DLD1 (cell line): Measurements from ENCODE around the gene CRYBG1.

Experiments
- in situ Hi-C: cut with HindIII; loops from 2 replicates; pipeline ENCODE4 v1.10.0; 2017; ENCODE audit warnings: low sequenced_read_pairs

The CRYBG1 gene

GRCh38 chr6:106453756-106454367, 93.3 kb downstream of the CRYBG1 start:
- in situ Hi-C loops: no loop called here

- in situ Hi-C loops: no loop called here
Observed at GRCh38 chr6:106456756-106457155, 96.2 kb downstream of the CRYBG1 start.

GRCh38 chr6:106458021-106458986, 97.8 kb downstream of the CRYBG1 start:
- in situ Hi-C loops: no loop called here

GRCh38 chr6:106460481-106460880, 100.0 kb downstream of the CRYBG1 start:
- in situ Hi-C loops: no loop called here

- in situ Hi-C loops: no loop called here
Observed at GRCh38 chr6:106461084-106461483, 100.6 kb downstream of the CRYBG1 start.

- in situ Hi-C loops: no loop called here
Observed at GRCh38 chr6:106462923-106463557, 102.5 kb downstream of the CRYBG1 start.

- in situ Hi-C loops: no loop called here
Observed at GRCh38 chr6:106466211-106466610, 105.7 kb downstream of the CRYBG1 start.

GRCh38 chr6:106468935-106469334, 108.4 kb downstream of the CRYBG1 start:
- in situ Hi-C loops: no loop called here

- in situ Hi-C loops: no loop called here
Observed at GRCh38 chr6:106469882-106470281, 109.4 kb downstream of the CRYBG1 start.

- in situ Hi-C loops: no loop called here
Observed at GRCh38 chr6:106470316-106470715, 109.8 kb downstream of the CRYBG1 start.

- in situ Hi-C loops: no loop called here
Observed at GRCh38 chr6:106470811-106471210, 110.3 kb downstream of the CRYBG1 start.

GRCh38 chr6:106473812-106474211, 113.3 kb downstream of the CRYBG1 start:
- in situ Hi-C loops: no loop called here

- in situ Hi-C loops: no loop called here
Observed at GRCh38 chr6:106474466-106474865, 113.9 kb downstream of the CRYBG1 start.

GRCh38 chr6:106475284-106475683, 114.8 kb downstream of the CRYBG1 start:
- in situ Hi-C loops: no loop called here

- in situ Hi-C loops: no loop called here
Observed at GRCh38 chr6:106476331-106477105, 116.0 kb downstream of the CRYBG1 start.

GRCh38 chr6:106477146-106477545, 116.6 kb downstream of the CRYBG1 start:
- in situ Hi-C loops: no loop called here

- in situ Hi-C loops: no loop called here
Observed at GRCh38 chr6:106477790-106478189, 117.3 kb downstream of the CRYBG1 start.

- in situ Hi-C loops: no loop called here
Observed at GRCh38 chr6:106486236-106486635, 125.7 kb downstream of the CRYBG1 start.

GRCh38 chr6:106488494-106489370, 128.2 kb downstream of the CRYBG1 start:
- in situ Hi-C loops: no loop called here

- in situ Hi-C loops: no loop called here
Observed at GRCh38 chr6:106490030-106490429, 129.5 kb downstream of the CRYBG1 start.
